Suppressor macrophage treated with lipopolysaccharide for 1 hour (primary cell): ENCODE measurements around the gene NDUFAF3.
"Not testable (repeated sequence)": the region's sequence is repeated elsewhere in the genome, so short reads cannot be mapped to it uniquely, and the experiment has no call there.

Experiments
- DNase-seq, 3 donors: peaks; one replicate each; pipeline ENCODE4 v3.0.0-alpha.2; 2020 to 2022

Gene NDUFAF3

GRCh38 chr3:49001155-49001554 is 20.8 kb upstream of the NDUFAF3 start:
- no peak for DNase-seq

- peak in 1 of 3 donors; percentile 30 for DNase-seq
Measured at GRCh38 chr3:49004352-49005302, 17.3 kb upstream of the NDUFAF3 start.

DNA sequence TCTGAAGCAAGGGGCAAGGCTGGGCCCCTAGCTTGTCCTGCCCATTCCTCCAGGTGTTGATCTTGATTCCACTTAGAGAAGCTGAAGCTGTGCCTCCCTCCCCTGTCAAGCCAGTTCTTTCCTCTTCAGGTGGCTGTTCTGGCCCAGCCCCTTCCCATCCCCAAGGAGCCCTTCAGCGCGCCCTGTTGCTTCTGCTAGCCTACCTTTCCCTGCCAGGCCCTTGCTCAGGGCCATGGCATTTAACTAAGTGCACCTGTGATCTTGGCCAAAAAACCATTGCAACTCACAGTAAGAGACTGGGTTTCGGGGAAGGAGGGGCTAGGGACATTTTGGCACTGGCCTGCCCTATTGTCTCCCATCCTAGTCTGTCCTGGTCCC is 16.6 kb upstream of the NDUFAF3 start:
- no peak for DNase-seq

DNA sequence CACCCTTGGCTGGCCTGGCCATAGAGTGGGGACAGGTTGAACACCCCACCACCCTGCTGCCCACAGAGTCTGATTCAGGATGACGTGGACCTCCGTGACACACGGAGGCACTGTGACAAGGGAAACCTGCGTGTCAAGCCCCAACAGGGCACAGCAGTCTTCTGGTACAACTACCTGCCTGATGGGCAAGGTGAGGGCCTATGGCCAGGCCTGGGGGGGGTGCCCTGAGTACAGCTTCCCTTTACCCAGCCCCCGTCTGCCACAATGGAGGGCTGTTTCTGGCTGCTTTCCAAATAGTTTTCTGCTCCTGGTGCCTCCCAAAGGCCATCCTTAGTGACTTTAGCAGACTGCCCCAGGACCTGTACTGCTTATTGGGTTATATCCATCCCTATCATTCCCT is 15.9 kb upstream of the NDUFAF3 start:
- DNase-seq, result no peak

GRCh38 chr3:49006408-49007067 is 15.4 kb upstream of the NDUFAF3 start:
- peak; percentile 41 to 60 (median 44) for DNase-seq

DNA sequence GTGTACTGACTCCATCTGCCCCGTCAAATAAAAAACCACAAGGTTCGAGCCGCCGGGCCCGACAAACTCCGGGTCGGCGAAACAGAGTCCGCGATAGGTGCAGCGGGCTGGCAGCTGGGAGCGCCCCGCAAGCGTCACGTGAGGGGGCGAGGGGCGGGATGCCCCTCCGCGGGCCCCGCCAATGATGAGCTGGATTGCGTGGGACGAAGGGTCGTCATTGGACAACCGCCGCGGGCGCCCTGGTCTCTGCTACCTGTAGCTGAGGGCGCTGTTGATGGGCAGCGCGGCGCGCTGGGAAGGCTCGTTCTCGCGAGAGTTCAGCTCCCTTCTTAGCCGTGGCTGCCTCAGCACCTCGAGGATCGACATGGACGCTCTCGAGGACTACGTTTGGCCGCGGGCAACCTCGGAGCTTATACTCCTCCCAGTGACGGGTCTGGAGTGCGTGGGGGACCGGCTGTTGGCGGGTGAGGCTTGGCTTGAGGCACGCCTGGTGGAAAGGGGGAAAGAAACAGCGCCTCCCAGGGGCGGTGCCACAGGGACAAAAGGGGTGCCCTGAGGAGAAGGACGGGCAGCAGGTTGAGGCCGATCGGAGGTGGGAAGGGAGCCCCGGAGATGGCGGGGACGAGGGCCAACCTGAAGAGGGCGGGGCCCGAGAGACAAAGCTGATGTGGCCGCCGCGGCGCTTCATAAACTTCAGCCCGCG is 14.7 kb upstream of the NDUFAF3 start, which contains the start of gene WDR6:
Gene WDR6 (plus strand): TSS at position 324 of the 703 bp plus-strand sequence. CDS start 41 bp downstream, at position 365.
- peak; percentile 94 to 97 (median 94) for DNase-seq

- DNase-seq, result peak; percentile 77 to 93 (median 86)
Measured at GRCh38 chr3:49007771-49008528, 14.0 kb upstream of the NDUFAF3 start.

- DNase-seq, result not testable (repeated sequence)
Measured at GRCh38 chr3:49008627-49009026, 13.3 kb upstream of the NDUFAF3 start.

DNA sequence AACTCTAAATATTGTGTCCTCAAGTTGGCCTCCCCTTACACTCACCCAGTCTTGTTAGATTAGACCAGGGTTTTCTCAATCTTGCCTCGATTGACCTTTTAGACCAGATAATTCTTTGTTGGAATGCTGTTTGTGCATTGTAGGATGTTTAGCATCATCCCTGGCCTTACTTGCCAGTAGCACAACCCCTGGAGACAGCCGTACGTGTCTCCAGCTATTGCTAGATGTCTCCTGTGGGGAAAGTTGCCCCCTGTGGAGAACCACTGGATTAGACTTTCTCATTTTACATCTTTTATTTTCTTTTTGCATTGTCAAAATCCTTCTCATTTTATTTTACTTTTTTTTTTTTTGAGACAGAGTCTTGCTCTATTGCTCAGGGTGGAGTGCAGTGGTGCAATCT is 12.5 kb upstream of the NDUFAF3 start:
- no peak for DNase-seq

- DNase-seq, result no peak
Measured at GRCh38 chr3:49012441-49013017, 9.4 kb upstream of the NDUFAF3 start.

DNA sequence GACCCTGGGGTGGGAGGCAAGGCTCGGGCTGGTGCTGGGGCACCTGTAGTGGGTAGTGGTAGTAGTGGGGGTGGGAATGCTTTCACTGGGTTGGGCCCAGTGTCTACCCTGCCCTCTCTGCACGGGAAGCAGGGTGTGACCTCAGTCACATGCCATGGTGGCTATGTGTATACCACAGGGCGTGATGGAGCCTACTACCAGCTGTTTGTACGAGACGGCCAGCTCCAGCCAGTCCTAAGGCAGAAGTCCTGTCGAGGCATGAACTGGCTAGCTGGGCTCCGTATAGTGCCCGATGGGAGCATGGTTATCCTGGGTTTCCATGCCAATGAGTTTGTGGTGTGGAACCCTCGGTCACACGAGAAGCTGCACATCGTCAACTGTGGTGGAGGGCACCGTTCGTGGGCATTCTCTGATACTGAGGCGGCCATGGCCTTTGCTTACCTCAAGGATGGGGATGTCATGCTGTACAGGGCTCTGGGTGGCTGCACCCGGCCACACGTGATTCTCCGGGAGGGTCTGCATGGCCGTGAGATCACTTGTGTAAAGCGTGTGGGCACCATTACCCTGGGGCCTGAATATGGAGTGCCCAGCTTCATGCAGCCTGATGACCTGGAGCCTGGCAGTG is 8.7 kb upstream of the NDUFAF3 start:
- no peak for DNase-seq

- DNase-seq, result peak; percentile 56 to 74 (median 60)
Measured at GRCh38 chr3:49013738-49014660, 7.9 kb upstream of the NDUFAF3 start.

DNA sequence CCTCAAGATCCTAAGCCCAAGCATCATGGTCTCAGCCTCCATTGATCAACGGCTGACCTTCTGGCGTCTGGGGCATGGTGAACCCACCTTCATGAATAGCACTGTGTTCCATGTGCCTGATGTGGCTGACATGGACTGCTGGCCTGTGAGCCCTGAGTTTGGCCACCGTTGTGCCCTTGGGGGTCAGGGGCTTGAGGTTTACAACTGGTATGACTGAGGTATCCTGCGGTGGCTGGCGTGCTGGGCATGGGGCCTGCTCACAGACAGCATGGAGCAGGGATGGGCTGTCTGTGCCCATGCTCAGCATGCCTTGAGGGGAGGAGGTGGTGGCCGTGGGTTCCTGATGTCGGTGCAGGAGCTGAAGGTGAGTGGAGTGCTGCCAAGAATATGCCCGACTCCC is 6.8 kb upstream of the NDUFAF3 start:
- no peak for DNase-seq

- no peak for DNase-seq
Measured at GRCh38 chr3:49015765-49016164, 6.2 kb upstream of the NDUFAF3 start.

DNA sequence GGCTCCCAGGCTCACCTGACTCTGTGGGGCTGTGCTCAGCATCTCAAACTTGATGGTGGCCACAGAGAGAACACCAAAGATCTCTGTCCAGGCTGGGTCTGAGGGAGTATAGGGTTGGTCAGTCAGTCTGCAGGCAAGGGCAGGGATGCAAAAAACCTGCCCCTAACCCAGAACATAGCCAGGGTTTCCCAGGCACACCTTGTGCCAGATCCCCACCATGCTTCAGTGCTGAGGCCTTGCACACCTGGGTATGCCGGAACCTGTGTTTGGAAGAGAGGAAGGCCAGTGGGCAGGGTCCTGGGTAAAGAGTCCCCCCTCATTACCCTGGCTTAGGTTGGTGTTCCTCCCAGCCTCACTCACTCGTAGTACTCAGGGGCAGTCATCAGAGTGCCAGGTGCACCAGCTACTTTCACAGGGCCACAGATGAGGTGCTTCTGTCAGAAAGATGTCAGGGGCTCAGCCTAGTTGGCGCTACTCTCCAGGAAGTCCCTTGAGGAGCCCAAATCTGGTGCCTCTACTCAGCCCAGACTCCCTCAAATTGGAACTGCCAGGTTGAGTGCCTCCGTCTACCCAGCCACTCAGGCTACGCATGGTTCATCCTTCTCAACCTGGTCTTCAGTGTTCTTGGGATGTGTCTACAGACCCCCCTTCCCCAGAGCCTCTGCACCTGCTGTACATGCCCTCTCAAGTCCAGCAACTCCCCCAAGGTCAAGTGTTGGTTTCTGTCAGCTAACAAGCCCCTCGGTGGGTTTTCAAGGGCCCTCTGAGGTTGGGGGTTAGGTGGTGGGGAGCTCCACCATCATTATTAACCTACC is 5.3 kb upstream of the NDUFAF3 start:
- no peak for DNase-seq

GRCh38 chr3:49017229-49017970 is 4.5 kb upstream of the NDUFAF3 start:
- DNase-seq, result peak in 1 of 3 donors; percentile 19

GRCh38 chr3:49017971-49018706 is 3.8 kb upstream of the NDUFAF3 start, which contains the start of gene DALRD3:
DALRD3 (minus strand) TSS chr3:49018580; CDS start chr3:49018564, 16 bp downstream.
- peak; percentile 47 to 69 (median 67) for DNase-seq

DNA sequence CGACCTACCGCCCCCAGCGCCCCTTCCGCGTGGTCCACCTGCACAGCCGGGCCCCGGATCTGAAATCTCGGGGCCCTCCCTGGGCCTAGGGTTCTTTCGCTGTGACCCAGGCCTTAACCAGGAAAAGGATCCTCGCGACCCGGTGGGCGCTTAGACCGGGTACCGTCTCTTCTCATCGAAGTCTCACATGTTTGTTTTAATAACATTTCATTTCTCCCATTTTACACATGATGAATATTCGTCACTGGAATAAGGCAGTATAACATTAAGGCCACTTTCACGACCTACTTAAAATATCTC is 3.3 kb upstream of the NDUFAF3 start:
- peak in 1 of 3 donors; percentile 15 for DNase-seq
